GM13976 (cell line): Measurements from ENCODE around the gene DPP6.

Source experiments
- DNase-seq: peaks from one replicate; pipeline ENCODE4 v3.0.0; 2012; ENCODE audit warnings: low spot score
- in situ Hi-C: fragments of 300-500 bp; cut with MboI; formaldehyde crosslinking; loops from one replicate; pipeline ENCODE4 v1.12.0; 2022; ENCODE audit warnings: low sequenced_read_pairs, mixed read lengths, inconsistent platforms; ENCODE audit not compliant: unreplicated experiment
- TF ChIP-seq, protein P1 (sequence below): IDR thresholded peaks from 2 replicates; pipeline ENCODE4 v1.5.1; 2012; ENCODE audit warnings: borderline replicate concordance, mild to moderate bottlenecking; ENCODE audit not compliant: insufficient read depth; ENCODE audit errors: extremely low read depth, missing control alignments, control extremely low read depth

The DPP6 gene

GRCh38 chr7:154310114-154310513 is 257.9 kb downstream of the DPP6 start:
- no peak for DNase-seq
- TF ChIP-seq, protein P1, sequence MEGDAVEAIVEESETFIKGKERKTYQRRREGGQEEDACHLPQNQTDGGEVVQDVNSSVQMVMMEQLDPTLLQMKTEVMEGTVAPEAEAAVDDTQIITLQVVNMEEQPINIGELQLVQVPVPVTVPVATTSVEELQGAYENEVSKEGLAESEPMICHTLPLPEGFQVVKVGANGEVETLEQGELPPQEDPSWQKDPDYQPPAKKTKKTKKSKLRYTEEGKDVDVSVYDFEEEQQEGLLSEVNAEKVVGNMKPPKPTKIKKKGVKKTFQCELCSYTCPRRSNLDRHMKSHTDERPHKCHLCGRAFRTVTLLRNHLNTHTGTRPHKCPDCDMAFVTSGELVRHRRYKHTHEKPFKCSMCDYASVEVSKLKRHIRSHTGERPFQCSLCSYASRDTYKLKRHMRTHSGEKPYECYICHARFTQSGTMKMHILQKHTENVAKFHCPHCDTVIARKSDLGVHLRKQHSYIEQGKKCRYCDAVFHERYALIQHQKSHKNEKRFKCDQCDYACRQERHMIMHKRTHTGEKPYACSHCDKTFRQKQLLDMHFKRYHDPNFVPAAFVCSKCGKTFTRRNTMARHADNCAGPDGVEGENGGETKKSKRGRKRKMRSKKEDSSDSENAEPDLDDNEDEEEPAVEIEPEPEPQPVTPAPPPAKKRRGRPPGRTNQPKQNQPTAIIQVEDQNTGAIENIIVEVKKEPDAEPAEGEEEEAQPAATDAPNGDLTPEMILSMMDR, result no peak
- in situ Hi-C loops, result no loop called here

DNA sequence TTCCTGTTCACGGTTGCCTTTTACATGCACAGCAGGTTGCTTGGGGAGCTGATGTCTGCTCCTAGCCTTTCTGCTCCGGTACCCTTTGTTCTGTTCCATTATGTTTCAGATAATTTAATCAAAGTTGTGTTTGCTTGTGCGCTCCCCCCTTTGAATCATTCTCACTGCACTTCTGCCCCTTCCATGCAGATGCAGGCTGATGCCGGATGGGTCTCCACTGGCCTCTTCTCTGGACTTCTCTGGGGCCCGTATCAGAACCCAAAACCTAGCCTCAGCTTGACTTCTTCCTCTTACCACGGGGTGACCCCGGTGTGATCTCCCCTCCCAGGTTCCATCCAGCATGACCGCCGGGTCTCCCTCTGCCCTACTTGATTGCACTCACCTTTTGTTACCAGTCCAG is 272.0 kb downstream of the DPP6 start:
- DNase-seq, result no peak
- TF ChIP-seq, protein P1, result no peak
- in situ Hi-C loops, result no loop called here

GRCh38 chr7:154326421-154326820 is 274.2 kb downstream of the DPP6 start:
- TF ChIP-seq, protein P1, result no peak
- in situ Hi-C loops, result no loop called here

GRCh38 chr7:154330318-154330717 is 278.1 kb downstream of the DPP6 start:
- DNase-seq, result no peak
- in situ Hi-C loops, result no loop called here
- TF ChIP-seq, protein P1, result no peak

More at GRCh38 chr7:154326421-154326820, 274.2 kb downstream of the DPP6 start:
- DNase-seq, result no peak

GRCh38 chr7:154332811-154333580 is 280.8 kb downstream of the DPP6 start:
- in situ Hi-C loops, result no loop called here
- no peak for DNase-seq
- TF ChIP-seq, protein P1, result no peak

GRCh38 chr7:154336295-154336694 is 284.1 kb downstream of the DPP6 start:
- TF ChIP-seq, protein P1, result no peak
- in situ Hi-C loops, result no loop called here
- no peak for DNase-seq
